ENCODE measurements around the gene AOPEP.

- TF ChIP-seq CTCF (IDR thresholded peaks at IDR 0.05) = no peak
- TF ChIP-seq REST (IDR thresholded peaks at IDR 0.05; ENCODE audit: insufficient read depth in 1 of 2, low read depth in 2 of 2, low read length in 1 of 2) = no peak
Measured at GRCh38 chr9:94721754-94722153, 4.7 kb upstream of the AOPEP start.

Measured in Panc1 (cell line).